ENCODE results near the gene WDR6. TPM values are rescaled to one million over a fixed set of nuclear protein-coding genes. Genes with fewer than 3 reads are reported as not detected.

WDR6 gene
- total RNA-seq, 1 experiment from 2014 or later, result 174 TPM

GRCh38 chr3:48979451-48979850 is 27.7 kb upstream of the WDR6 start (continued):
- TF ChIP-seq CTCF (IDR thresholded peaks at IDR 0.05 in 2 of 3, conservative IDR thresholded peaks at IDR 0.05 in 1 of 3; ENCODE audit: borderline replicate concordance in 1 of 3, insufficient read depth in 1 of 3, low read depth in 2 of 3, low read length in 2 of 3), result no peak
- TF ChIP-seq MAX (IDR thresholded peaks at IDR 0.05), result no peak

- ATAC-seq (no peak), DNase-seq (ENCODE audit: low read depth, low spot score) (no peak)
- Histone ChIP-seq H3K27ac (ENCODE audit: low read depth, low read length) (no peak overlapping the region), H2AFZ (ENCODE audit: low read depth, low read length, poor library complexity, severe bottlenecking) (no peak overlapping the region), H3K9ac (ENCODE audit: low read length) (no peak overlapping the region), H3K27me3 (ENCODE audit: insufficient read depth, low read length) (no peaks in the 10 kb centered on the region), H3K79me2 (ENCODE audit: insufficient read depth, low read length) (peaks cover 4% of the 10 kb centered on the region; the same call in 1 of the 2 replicates), H3K4me1 (ENCODE audit: control insufficient read depth in 1 of 2, insufficient read depth in 2 of 2, low read length in 2 of 2) (no peaks in the 10 kb centered on the region), H3K4me3 (replicated peaks in 1 of 2; ENCODE audit: low read depth in 1 of 2, low read length in 2 of 2) (no peak overlapping the region), H4K20me1 (ENCODE audit: insufficient read depth) (no peaks in the 10 kb centered on the region), H3K9me2 (ENCODE audit: insufficient read depth) (no peaks in the 10 kb centered on the region), H3K9me3 (ENCODE audit: control insufficient read depth in 1 of 2, insufficient read depth in 1 of 2, low read depth in 1 of 2, low read length in 2 of 2) (no peaks in the 10 kb centered on the region), H3K4me2 (ENCODE audit: low read length) (no peak overlapping the region), H3K36me3 (ENCODE audit: control insufficient read depth in 1 of 2, insufficient read depth in 2 of 2, low read length in 2 of 2) (peaks cover 47 to 59% of the 10 kb centered on the region in 2 experiments)
- ChIA-PET RAD21 (ENCODE audit: low non-redundant PET in 1 of 2, low total read pairs in 2 of 2, uncharacterized antibody in 2 of 2, unreplicated experiment in 2 of 2) (no interaction called here), POLR2A (no interaction called here), CTCF (interaction anchor here (0.7 to 1.0 kb wide), 2 partner anchors 14 to 36 kb away, joined by 3 read pairs; no protein-coding TSS in a partner anchor)
- TF ChIP-seq CBX3 (IDR thresholded peaks at IDR 0.05; ENCODE audit: low read depth) (no peak), SIN3A (IDR thresholded peaks at IDR 0.05; ENCODE audit: low read depth) (no peak), RAD21 (IDR thresholded peaks at IDR 0.05; ENCODE audit: low read depth) (no peak), REST (IDR thresholded peaks at IDR 0.05; ENCODE audit: low read depth) (no peak), EZH2 (IDR thresholded peaks at IDR 0.05) (no peak), ZFX (IDR thresholded peaks at IDR 0.05) (no peak), YY1 (IDR thresholded peaks at IDR 0.05; ENCODE audit: extremely low read depth, insufficient replicate concordance, low read depth, low read length) (no peak)
- no TSS peak for BruUV-seq (replicated peaks)
- intact Hi-C loops (cut with micrococcal nuclease), result no loop called here
Measured at GRCh38 chr3:48980295-48980694, 26.9 kb upstream of the WDR6 start.
